Sigmoid colon (tissue), 7 donors: ENCODE results near the gene TSPEAR. TPM values are rescaled to one million over a fixed set of nuclear protein-coding genes. Genes with fewer than 3 reads are reported as not detected.

Experiments
- DNase-seq: peaks from one replicate; pipeline ENCODE4 v3.0.0-alpha.2; 2019
- H3K27ac ChIP-seq, 4 donors: fragments of 200-600 bp; sonication (generic); one replicate each; pipeline ENCODE4 v1.5.1; 2016 to 2019; ENCODE audit warnings: mild to moderate bottlenecking in 1 of 4
- H3K27me3 ChIP-seq, 3 donors: fragments of 200-600 bp; sonication (generic); one replicate each; pipeline ENCODE4 v1.5.1; 2019; ENCODE audit warnings: mild to moderate bottlenecking in 1 of 3
- H3K36me3 ChIP-seq, 4 donors: fragments of 200-600 bp; sonication (generic); one replicate each; pipeline ENCODE4 v1.5.1; 2016 to 2019
- H3K4me1 ChIP-seq, 4 donors: fragments of 200-600 bp; sonication (generic); one replicate each; pipeline ENCODE4 v1.5.1; 2017 to 2019
- H3K4me3 ChIP-seq, 4 donors: fragments of 200-600 bp; sonication (generic); one replicate each; pipeline ENCODE4 v1.5.1; 2017 to 2019; ENCODE audit warnings: mild to moderate bottlenecking in 2 of 4, moderate library complexity in 1 of 4
- H3K9me3 ChIP-seq, 4 donors: fragments of 200-600 bp in 3 of 4; sonication (generic) in 3 of 4; one replicate each; pipeline versions ENCODE4 v1.5.1 to v1.6.1; 2013 to 2019
- EP300 ChIP-seq, 4 donors: sonication (generic); formaldehyde crosslinking; IDR thresholded peaks; one replicate each; pipeline ENCODE4 v1.6.1; 2017; ENCODE audit warnings: antibody characterized with exemption in 4 of 4
- POLR2A ChIP-seq, 2 donors: fragments of 450-650 bp; IDR thresholded peaks; one replicate each; pipeline ENCODE4 v1.6.1; 2016; ENCODE audit warnings: antibody characterized with exemption in 2 of 2, mild to moderate bottlenecking in 2 of 2, moderate library complexity in 2 of 2
- POLR2AphosphoS5 ChIP-seq, 4 donors: sonication (generic); formaldehyde crosslinking; IDR thresholded peaks; one replicate each; pipeline ENCODE4 v1.6.1; 2017; ENCODE audit warnings: antibody characterized with exemption in 4 of 4
- WGBS, 2 donors: extraction: QIAGEN DNeasy Blood & Tissue Kit; methylation state at CpG; one replicate each; pipeline ENCODE4 v1.1.7; 2013; 5-methylcytosine and 5-hydroxymethylcytosine counted together
- intact Hi-C: fragments of 100-400 bp; cut with DNase I; formaldehyde crosslinking; loops from one replicate; pipeline ENCODE4 v1.15.1; 2023
- polyA plus RNA-seq, 3 donors: library from polyadenylated mRNA; stranded (reverse); fragments of 200-250 nt; gene quantifications; one replicate each; pipeline ENCODE4 v1.2.3, GENCODE V29; 2013
- total RNA-seq, 4 donors: library from RNA; depleted of rRNA; stranded (reverse); fragments of >200 nt; gene quantifications; one replicate each; pipeline ENCODE4 v1.1.0, GENCODE V29; 2016
- TF ChIP-seq, protein P1 (sequence below), 4 experiments: fragments of 450-650 bp in 3 of 4; fragments of 200-600 bp in 1 of 4; IDR thresholded peaks; one replicate each; pipeline ENCODE4 v1.5.1; 2016 to 2019; ENCODE audit warnings: antibody characterized with exemption in 4 of 4, mild to moderate bottlenecking in 3 of 4, moderate library complexity in 2 of 4
- donor health status: healthy with polysubstance abuse.
- donor health status: Bipolar disorder and iron deficiency.
- donor health status: healthy.

The TSPEAR gene
- total and polyA plus RNA-seq, 7 donors = under 0.01 to 0.20 TPM; not detected in 5

DNA sequence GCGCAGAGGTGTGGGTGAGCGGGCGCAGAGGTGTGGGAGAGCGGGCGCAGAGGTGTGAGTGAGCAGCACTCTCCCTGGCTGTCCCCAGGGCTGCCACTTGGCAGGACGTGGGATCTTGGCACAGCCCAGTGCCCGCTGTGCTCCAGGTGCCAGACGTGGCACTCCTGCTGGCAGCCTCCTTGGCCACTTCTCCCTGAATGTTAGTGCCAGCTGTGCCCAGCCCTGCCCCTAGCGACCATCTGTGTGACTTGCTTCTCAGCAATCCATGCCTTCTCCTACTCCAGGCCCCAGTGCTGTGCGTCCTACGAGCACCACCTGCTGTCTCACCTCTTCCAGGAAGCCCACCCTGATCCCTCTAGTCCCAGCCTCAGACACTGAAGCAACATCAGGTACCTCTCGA, 201.8 kb downstream of the TSPEAR start:
- H3K4me3 ChIP-seq = no peak overlapping the region
- peaks cover 0 to 9% (median 3%) of the 10 kb centered on the region in 4 donors for H3K4me1 ChIP-seq
- H3K9me3 ChIP-seq = no peaks in the 10 kb centered on the region
- intact Hi-C loops = no loop called here
- no peak for DNase-seq
- H3K27me3 ChIP-seq = peaks cover 3 to 46% (median 15%) of the 10 kb centered on the region in 3 donors
- H3K36me3 ChIP-seq = no peaks in the 10 kb centered on the region
- 18 to 75% methylated on average over 12 of the region's 12 CpGs for WGBS, 2 donors
- no peak for TF ChIP-seq POLR2AphosphoS5 (IDR thresholded peaks at IDR 0.05)
- TF ChIP-seq, protein P1, sequence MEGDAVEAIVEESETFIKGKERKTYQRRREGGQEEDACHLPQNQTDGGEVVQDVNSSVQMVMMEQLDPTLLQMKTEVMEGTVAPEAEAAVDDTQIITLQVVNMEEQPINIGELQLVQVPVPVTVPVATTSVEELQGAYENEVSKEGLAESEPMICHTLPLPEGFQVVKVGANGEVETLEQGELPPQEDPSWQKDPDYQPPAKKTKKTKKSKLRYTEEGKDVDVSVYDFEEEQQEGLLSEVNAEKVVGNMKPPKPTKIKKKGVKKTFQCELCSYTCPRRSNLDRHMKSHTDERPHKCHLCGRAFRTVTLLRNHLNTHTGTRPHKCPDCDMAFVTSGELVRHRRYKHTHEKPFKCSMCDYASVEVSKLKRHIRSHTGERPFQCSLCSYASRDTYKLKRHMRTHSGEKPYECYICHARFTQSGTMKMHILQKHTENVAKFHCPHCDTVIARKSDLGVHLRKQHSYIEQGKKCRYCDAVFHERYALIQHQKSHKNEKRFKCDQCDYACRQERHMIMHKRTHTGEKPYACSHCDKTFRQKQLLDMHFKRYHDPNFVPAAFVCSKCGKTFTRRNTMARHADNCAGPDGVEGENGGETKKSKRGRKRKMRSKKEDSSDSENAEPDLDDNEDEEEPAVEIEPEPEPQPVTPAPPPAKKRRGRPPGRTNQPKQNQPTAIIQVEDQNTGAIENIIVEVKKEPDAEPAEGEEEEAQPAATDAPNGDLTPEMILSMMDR (IDR thresholded peaks at IDR 0.05) = peak in 1 of 4 experiments; percentile 20
- no peak overlapping the region for H3K27ac ChIP-seq

DNA sequence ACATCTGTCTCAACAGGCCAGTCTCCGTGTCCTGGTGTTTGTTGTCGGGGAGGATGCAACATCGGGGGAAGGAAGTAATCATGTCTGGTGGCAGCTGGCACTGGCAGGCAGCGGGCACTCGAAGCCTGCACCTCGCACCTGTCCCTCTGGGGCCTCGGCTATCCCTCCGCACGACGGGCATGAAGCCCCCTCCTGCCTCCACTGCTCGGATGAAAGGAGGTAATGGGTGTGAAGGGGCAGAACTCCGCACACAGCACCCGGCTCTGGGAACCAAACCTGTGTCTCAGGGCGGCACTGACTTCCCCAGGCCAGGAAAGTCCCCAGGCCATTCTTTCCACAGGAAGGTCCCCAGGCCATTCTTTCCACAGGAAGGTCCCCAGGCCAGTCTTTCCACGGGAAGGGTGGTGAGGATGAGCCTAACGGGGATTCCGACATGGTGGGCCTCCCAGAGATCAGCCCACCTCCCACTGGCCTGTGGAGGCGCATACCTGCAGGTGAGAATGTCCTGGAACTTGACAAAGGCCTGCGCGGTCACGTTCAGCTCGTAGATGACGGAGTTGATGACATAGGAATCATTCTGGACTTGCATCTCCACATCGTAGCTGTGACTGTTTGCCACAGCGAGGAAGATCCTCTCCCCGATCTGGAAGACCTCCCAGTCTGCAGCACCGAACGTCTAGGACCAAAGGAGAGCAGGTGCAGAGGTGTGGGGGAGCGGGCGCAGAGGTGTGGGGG, 202.5 kb downstream of the TSPEAR start:
- peaks cover 0 to 9% (median 3%) of the 10 kb centered on the region in 4 donors for H3K4me1 ChIP-seq

DNA sequence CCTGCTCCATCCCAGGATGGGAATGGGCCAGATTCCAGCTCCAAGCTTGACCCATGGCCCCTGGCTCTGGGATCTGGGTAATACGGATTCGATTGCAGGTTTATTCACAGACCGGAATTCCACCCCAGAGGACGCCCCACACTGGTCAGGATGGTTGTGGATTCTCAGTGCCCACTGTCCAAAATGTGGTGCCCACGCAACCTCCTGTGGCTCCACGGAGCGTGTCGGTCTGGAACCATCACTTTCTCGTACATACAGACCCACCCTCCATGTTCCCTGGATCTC, 203.0 kb downstream of the TSPEAR start:
- intact Hi-C loops = no loop called here
- peaks cover 0 to 9% (median 3%) of the 10 kb centered on the region in 4 donors for H3K4me1 ChIP-seq
- TF ChIP-seq EP300 (IDR thresholded peaks at IDR 0.05) (no peak), POLR2AphosphoS5 (IDR thresholded peaks at IDR 0.05) (no peak), POLR2A (IDR thresholded peaks at IDR 0.05) (no peak)
- TF ChIP-seq, protein P1 (IDR thresholded peaks at IDR 0.05) = no peak
- H3K36me3 ChIP-seq = no peaks in the 10 kb centered on the region
- H3K27me3 ChIP-seq = peaks cover 3 to 46% (median 15%) of the 10 kb centered on the region in 3 donors
- DNase-seq = no peak
- H3K4me3 ChIP-seq = no peak overlapping the region
- WGBS, 2 donors = 81 to 90% methylated on average over 9 of the region's 9 CpGs
- H3K27ac ChIP-seq = no peak overlapping the region
- H3K9me3 ChIP-seq = no peaks in the 10 kb centered on the region

More for the DNA sequence above, 202.5 kb downstream of the TSPEAR start:
- no peak for TF ChIP-seq POLR2AphosphoS5 (IDR thresholded peaks at IDR 0.05)
- no peak for TF ChIP-seq EP300 (IDR thresholded peaks at IDR 0.05)
- no peak for TF ChIP-seq POLR2A (IDR thresholded peaks at IDR 0.05)
- TF ChIP-seq, protein P1 (IDR thresholded peaks at IDR 0.05) = no peak
- H3K27ac ChIP-seq = no peak overlapping the region
- intact Hi-C loops = no loop called here
- no peak overlapping the region for H3K4me3 ChIP-seq
- H3K9me3 ChIP-seq = no peaks in the 10 kb centered on the region
- 71 to 89% methylated on average over 30 of the region's 30 CpGs for WGBS, 2 donors
- peaks cover 3 to 46% (median 15%) of the 10 kb centered on the region in 3 donors for H3K27me3 ChIP-seq
- no peak for DNase-seq
- H3K36me3 ChIP-seq = no peaks in the 10 kb centered on the region

DNA sequence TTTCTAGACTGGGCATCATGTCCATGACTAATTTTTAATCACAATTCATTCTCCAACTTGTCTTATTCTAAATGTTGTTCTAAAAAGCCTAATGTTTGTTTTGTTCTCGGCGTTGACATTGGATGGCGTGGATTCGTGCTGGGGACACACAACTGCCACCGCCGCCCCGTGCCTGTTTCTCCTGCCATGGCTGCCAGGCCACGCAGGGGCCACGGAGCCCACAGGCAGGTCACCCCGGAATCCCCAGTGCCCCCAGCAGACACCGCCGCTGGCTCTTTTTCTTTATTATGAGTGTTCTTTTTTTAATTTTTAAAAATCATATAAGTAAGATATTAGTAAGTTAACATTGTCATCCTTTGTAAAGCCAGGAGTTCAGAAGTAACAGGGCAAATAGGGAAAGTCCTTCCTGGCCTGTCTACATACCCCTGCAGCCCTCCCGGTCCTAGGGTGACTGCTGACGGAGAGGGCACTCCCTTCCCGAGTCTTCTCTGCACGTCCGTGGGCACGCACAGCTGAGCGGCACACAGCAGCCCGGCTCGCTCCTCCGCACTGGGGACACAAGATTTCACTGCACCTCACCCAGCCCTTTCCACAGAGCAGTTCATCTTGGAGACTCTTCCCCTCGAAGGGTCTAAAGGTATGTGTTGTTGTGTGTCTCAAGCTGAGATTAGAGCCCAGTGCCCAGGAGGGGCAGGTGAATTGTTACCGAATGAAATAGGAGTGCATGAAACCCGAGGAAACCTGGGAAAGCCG, 203.5 kb downstream of the TSPEAR start:
- no peak for DNase-seq
- no peak for TF ChIP-seq EP300 (IDR thresholded peaks at IDR 0.05)
- TF ChIP-seq POLR2AphosphoS5 (IDR thresholded peaks at IDR 0.05) = no peak
- TF ChIP-seq POLR2A (IDR thresholded peaks at IDR 0.05) = no peak
- TF ChIP-seq, protein P1 (IDR thresholded peaks at IDR 0.05) = no peak
- Histone ChIP-seq H3K9me3 (no peaks in the 10 kb centered on the region), H3K27me3 (peaks cover 3 to 46% (median 15%) of the 10 kb centered on the region in 3 donors), H3K36me3 (no peaks in the 10 kb centered on the region), H3K4me3 (no peak overlapping the region), H3K4me1 (peaks cover 0 to 9% (median 3%) of the 10 kb centered on the region in 4 donors), H3K27ac (no peak overlapping the region)
- intact Hi-C loops = no loop called here
- WGBS, 2 donors = 86 to 92% methylated on average over 26 of the region's 26 CpGs
